ENCODE data around the gene CACNA2D3. TPM values are rescaled to one million over a fixed set of nuclear protein-coding genes. Genes with fewer than 3 reads are reported as not detected.

Gene CACNA2D3
- total RNA-seq, 1 donor from 2014 or later: 6.3 TPM

DNA sequence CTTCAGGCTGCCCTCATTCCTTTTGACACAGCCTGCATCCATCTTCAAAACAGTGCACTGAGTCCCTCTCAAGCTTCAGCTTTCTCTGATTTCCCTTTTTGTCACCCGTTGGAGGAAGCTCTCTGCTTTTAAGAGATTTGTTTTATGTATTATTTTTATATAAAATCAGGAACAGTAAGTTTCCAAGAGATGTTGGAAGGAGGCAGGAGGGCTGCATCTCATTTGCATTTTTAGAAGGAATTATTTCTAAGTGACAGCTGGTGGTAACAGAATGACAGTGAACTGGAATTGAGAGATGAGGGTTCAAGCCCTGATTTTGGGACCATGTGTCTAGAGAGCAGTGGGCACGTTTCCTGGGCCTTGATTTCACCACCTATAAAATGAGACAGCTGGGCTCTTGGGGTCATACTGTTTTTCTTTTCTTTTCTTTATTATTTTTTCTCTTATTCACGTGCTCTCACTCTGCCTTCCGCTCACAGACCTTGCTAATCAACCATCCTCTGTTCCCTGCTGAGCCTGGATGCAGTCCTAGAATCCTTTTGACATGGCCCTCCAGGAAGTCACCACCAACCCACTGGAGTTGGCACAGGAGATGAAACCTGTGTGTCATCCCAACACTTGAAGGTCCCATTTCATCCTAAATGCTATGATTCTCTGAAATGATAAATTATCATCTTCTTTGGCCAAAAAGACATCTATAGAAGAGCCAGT is 148.6 kb downstream of the CACNA2D3 start:
- no peak for DNase-seq (ENCODE audit: low spot score)

GRCh38 chr3:54273791-54274190 is 151.4 kb downstream of the CACNA2D3 start:
- no peak for DNase-seq (ENCODE audit: low spot score)

GRCh38 chr3:54274607-54275006 is 152.3 kb downstream of the CACNA2D3 start:
- DNase-seq (ENCODE audit: low spot score): no peak

GRCh38 chr3:54279005-54279583 is 156.7 kb downstream of the CACNA2D3 start:
- DNase-seq (ENCODE audit: low spot score): peak; percentile 18

DNA sequence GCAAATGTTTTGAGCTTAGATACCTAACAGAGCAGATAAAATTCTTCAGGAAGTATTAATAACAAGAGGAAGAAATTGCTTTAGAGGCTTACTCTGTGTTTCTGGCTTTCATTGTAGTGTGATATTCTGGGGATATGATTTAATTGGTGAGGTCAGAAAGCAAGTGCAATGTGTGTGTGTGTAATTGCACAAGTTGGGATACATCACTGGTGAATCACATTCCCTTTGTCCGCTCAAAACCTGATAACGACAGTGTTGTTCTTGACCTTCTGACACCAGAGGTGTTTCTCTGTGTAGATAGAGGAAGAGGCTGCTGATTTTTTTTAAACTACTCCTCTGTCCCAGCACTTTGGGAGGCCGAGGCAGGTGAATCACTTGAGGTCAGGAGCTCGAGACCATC is 161.1 kb downstream of the CACNA2D3 start:
- DNase-seq (ENCODE audit: low spot score): no peak

- DNase-seq (ENCODE audit: low spot score): no peak
Observed at GRCh38 chr3:54294214-54294613, 171.9 kb downstream of the CACNA2D3 start.

DNA sequence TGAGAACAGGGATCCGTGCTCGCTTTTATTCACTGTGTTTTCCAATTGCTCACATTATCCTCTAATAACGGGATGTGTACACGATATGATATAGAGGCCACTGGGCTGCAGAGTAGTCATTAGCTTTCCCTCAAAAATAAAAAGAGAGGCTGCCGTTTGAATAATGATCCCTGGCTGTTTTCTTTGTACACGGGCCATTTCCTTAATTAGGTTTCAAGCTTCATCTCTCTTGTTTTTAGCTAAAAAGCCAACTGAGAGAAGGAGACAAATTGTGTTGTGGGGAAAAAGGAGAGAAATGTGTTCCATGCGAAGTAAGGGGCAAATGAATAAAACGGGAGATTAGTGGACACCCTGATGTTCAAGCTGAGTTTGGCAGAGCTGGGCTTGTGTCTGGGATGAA is 174.2 kb downstream of the CACNA2D3 start:
- DNase-seq (ENCODE audit: low spot score): no peak

GRCh38 chr3:54299169-54299935 is 177.0 kb downstream of the CACNA2D3 start:
- DNase-seq (ENCODE audit: low spot score): no peak

- DNase-seq (ENCODE audit: low spot score): peak; percentile 6
Observed at GRCh38 chr3:54303517-54304375, 181.4 kb downstream of the CACNA2D3 start.

- no peak for DNase-seq (ENCODE audit: low spot score)
Observed at GRCh38 chr3:54304877-54305276, 182.5 kb downstream of the CACNA2D3 start.

GRCh38 chr3:54305409-54306099 is 183.2 kb downstream of the CACNA2D3 start:
- no peak for DNase-seq (ENCODE audit: low spot score)

DNA sequence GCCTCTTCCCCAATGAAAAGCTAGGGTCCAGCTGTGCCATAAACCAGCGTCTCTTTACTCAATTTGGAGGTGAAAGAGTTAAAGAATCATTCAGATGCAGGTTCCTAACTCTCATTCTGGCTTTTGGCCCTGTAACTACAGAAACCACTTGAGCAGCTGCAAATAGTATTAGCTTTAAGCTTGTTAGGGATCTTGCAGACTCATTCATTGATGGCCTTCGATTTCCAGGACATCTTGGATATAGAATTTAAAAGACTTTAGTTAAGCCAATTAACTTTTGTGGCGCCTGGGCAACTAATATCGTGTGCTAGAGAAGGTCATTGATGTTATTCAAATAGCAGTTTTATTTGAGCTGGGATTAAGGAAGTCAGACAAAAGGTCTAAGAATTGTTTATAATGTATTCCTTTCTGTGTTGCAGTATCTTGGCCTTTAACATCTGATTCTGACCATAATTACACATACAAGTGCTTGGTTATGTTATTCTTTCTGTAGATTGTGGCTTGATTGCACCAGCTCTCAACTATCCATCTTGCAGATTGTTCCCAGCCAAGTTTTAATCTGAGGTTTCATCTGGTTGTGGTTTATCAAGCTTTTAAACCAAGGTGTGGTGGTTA is 185.3 kb downstream of the CACNA2D3 start:
- peak; percentile 8 for DNase-seq (ENCODE audit: low spot score)

- no peak for DNase-seq (ENCODE audit: low spot score)
Observed at GRCh38 chr3:54309601-54310000, 187.2 kb downstream of the CACNA2D3 start.

GRCh38 chr3:54311211-54311747 is 188.9 kb downstream of the CACNA2D3 start:
- no peak for DNase-seq (ENCODE audit: low spot score)

- no peak for DNase-seq (ENCODE audit: low spot score)
Observed at GRCh38 chr3:54312156-54312899, 190.0 kb downstream of the CACNA2D3 start.

DNA sequence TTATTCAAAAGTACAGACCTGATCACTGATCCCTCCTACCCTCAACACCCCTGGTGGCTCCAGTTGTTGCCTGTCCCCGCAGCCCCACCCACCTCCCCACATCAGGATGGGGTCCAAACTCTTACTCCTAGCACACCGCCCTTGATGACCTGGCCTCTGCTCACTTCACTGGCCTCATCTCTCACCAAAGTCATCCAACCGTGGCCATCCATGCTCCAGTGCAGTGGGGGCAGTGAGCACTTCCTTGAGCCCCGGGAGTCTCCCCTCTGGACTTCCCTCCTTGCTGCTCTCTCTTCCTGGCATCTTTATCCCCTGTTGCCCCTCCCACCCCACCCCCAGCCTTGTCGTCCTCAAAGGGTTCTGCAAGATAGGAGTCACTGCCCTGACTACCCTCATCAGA is 191.1 kb downstream of the CACNA2D3 start:
- no peak for DNase-seq (ENCODE audit: low spot score)

GRCh38 chr3:54321520-54321919 is 199.2 kb downstream of the CACNA2D3 start:
- peak; percentile 14 for DNase-seq (ENCODE audit: low spot score)

GRCh38 chr3:54322354-54322753 is 200.0 kb downstream of the CACNA2D3 start:
- no peak for DNase-seq (ENCODE audit: low spot score)

- DNase-seq (ENCODE audit: low spot score): no peak
Observed at GRCh38 chr3:54324103-54324502, 201.8 kb downstream of the CACNA2D3 start.

- DNase-seq (ENCODE audit: low spot score): no peak
Observed at GRCh38 chr3:54326951-54327350, 204.6 kb downstream of the CACNA2D3 start.
